HepG2 (cell line): ENCODE measurements around the gene PNPLA2. TPM values are rescaled to one million over a fixed set of nuclear protein-coding genes. Genes with fewer than 3 reads are reported as not detected.

Experiments used
- ATAD3A ChIP-seq: sonication (generic); formaldehyde crosslinking; IDR thresholded peaks from 2 replicates; pipeline ENCODE4 v1.4.0; 2020; ENCODE audit warnings: missing genetic modification reagents
- ATF2 ChIP-seq: sonication (generic); formaldehyde crosslinking; IDR thresholded peaks from 2 replicates; pipeline ENCODE4 v1.4.0; 2020; ENCODE audit warnings: missing genetic modification reagents
- BCL6 ChIP-seq: IDR thresholded peaks from 2 replicates; pipeline ENCODE4 v1.6.1; 2016; ENCODE audit warnings: missing genetic modification reagents, missing compliant biosample characterization
- BRCA1 ChIP-seq: sonication (generic); formaldehyde crosslinking; IDR thresholded peaks from 2 replicates; pipeline ENCODE4 v1.4.0; 2020; ENCODE audit warnings: missing genetic modification reagents
- CCAR2 ChIP-seq: fragments of 200-400 bp; formaldehyde crosslinking; optimal IDR thresholded peaks from 2 replicates; pipeline ENCODE3; 2018; ENCODE audit warnings: low read depth, mild to moderate bottlenecking, low read length, moderate library complexity
- HOMEZ ChIP-seq: IDR thresholded peaks from 2 replicates; pipeline ENCODE4 v1.6.1; 2016; ENCODE audit warnings: low read depth
- KDM5A ChIP-seq: fragments of 200-600 bp; sonication (generic); IDR thresholded peaks from 2 replicates; pipeline ENCODE4 v1.7.0; 2018; ENCODE audit warnings: antibody characterized with exemption, mild to moderate bottlenecking, low read length, borderline replicate concordance
- KLF6 ChIP-seq: IDR thresholded peaks from 2 replicates; pipeline ENCODE4 v1.8.0; 2016; ENCODE audit warnings: missing biosample characterization, missing genetic modification reagents
- NFIC ChIP-seq: IDR thresholded peaks from 2 replicates; pipeline ENCODE4 v1.6.1; 2012; ENCODE audit warnings: mild to moderate bottlenecking, low read length, inconsistent platforms
- NR2F2 ChIP-seq: IDR thresholded peaks from 2 replicates; pipeline ENCODE4 v1.6.1; 2012; ENCODE audit warnings: low read depth, inconsistent platforms, borderline replicate concordance
- ZFP1 ChIP-seq: IDR thresholded peaks from 2 replicates; pipeline ENCODE4 v1.6.1; 2016
- ZNF10 ChIP-seq: sonication (generic); formaldehyde crosslinking; IDR thresholded peaks from 2 replicates; pipeline ENCODE4 v1.4.0; 2020; ENCODE audit warnings: mild to moderate bottlenecking, low read depth, missing genetic modification reagents, borderline replicate concordance
- ZNF282 ChIP-seq: fragments of 450-650 bp; IDR thresholded peaks from 2 replicates; pipeline ENCODE4 v1.6.1; 2018; ENCODE audit not compliant: partially characterized antibody
- ZNF329 ChIP-seq: sonication (generic); formaldehyde crosslinking; IDR thresholded peaks from 2 replicates; pipeline ENCODE4 v1.9.0; 2021; ENCODE audit warnings: low read depth, mild to moderate bottlenecking, missing genetic modification reagents
- ZNF558 ChIP-seq: sonication (generic); formaldehyde crosslinking; IDR thresholded peaks from 2 replicates; pipeline ENCODE4 v1.9.0; 2022; ENCODE audit warnings: mild to moderate bottlenecking, missing genetic modification reagents, borderline replicate concordance
- ZNF569 ChIP-seq: sonication (generic); formaldehyde crosslinking; IDR thresholded peaks from 2 replicates; pipeline ENCODE4 v1.5.0; 2020; ENCODE audit warnings: mild to moderate bottlenecking, missing genetic modification reagents, moderate library complexity, borderline replicate concordance
- ZNF574 ChIP-seq: sonication (generic); formaldehyde crosslinking; IDR thresholded peaks from 2 replicates; pipeline ENCODE4 v1.4.0; 2020; ENCODE audit warnings: missing genetic modification reagents
- ZNF609 ChIP-seq: sonication (generic); formaldehyde crosslinking; IDR thresholded peaks from 2 replicates; pipeline ENCODE4 v1.4.0; 2020; ENCODE audit warnings: mild to moderate bottlenecking, missing genetic modification reagents, borderline replicate concordance
- ZZZ3 ChIP-seq: sonication (generic); formaldehyde crosslinking; IDR thresholded peaks from 2 replicates; pipeline ENCODE4 v1.4.0; 2020; ENCODE audit warnings: missing genetic modification reagents, mild to moderate bottlenecking, borderline replicate concordance
- polyA plus RNA-seq, 8 experiments: library from polyadenylated mRNA; depleted of rRNA in 3 of 8; stranded (reverse) in 7 of 8; unstranded in 1 of 8; fragments of >200 nt; fragmentation: Illumina TruSeq in 4 of 8; extraction: Trizol in 4 of 8; gene quantifications; 2 replicates each; pipeline versions ENCODE4 v1.2.1 to v1.2.3, GENCODE V29; 2011 to 2016; ENCODE audit warnings: low read depth in 4 of 8, missing spikeins in 1 of 8, mixed read lengths in 1 of 8; ENCODE audit not compliant: insufficient read depth in 1 of 8
- total RNA-seq, 5 experiments: library from RNA; depleted of rRNA; stranded (reverse); fragments of >200 nt; fragmentation: Illumina TruSeq; extraction: Trizol; gene quantifications; 2 replicates each; pipeline ENCODE4 v1.2.3, GENCODE V29; 2016; ENCODE audit warnings: low read depth in 1 of 5

Gene PNPLA2
- total and polyA plus RNA-seq, 2 of the 13 experiments (the other 11 are each of a cell fraction or from before 2014, with no cell fraction given), result 10.5 to 43.2 TPM

GRCh38 chr11:838441-839279 lies 19.9 kb downstream of the PNPLA2 start (continued):
- TF ChIP-seq ZNF10 (CRISPR knock-in tag), result no peak
- TF ChIP-seq ZNF558 (CRISPR knock-in tag), result 0 out of 2 replicates have a peak, but pooled peaks have one; percentile 67
- no peak for TF ChIP-seq ZZZ3 (CRISPR knock-in tag)
- no peak for TF ChIP-seq ZNF569 (CRISPR knock-in tag)
- TF ChIP-seq HOMEZ (CRISPR knock-in tag), result peak; percentile 62; the same call in 1 of the 2 replicates
- peak; percentile 93 for TF ChIP-seq ZNF574 (CRISPR knock-in tag)
- no peak for TF ChIP-seq ATAD3A
- TF ChIP-seq ZNF282, result no peak
- TF ChIP-seq ZNF609 (CRISPR knock-in tag), result 0 out of 2 replicates have a peak, but pooled peaks have one; percentile 41
- peak; percentile 67; the same call in 1 of the 2 replicates for TF ChIP-seq KLF6
- TF ChIP-seq BRCA1, result no peak
- peak; percentile 55; the same call in 1 of the 2 replicates for TF ChIP-seq ATF2 (CRISPR knock-in tag)
- no peak for TF ChIP-seq KDM5A
- no peak for TF ChIP-seq CCAR2
- no peak for TF ChIP-seq ZNF329 (CRISPR knock-in tag)
- TF ChIP-seq NR2F2, result no peak; the same call in 1 of the 2 replicates
- no peak for TF ChIP-seq NFIC
- peak; percentile 49 for TF ChIP-seq BCL6 (CRISPR knock-in tag)
- peak; percentile 74 for TF ChIP-seq ZFP1
